ENCODE data around the gene EFNA4.

EFNA4 gene

GRCh38 chr1:155063550-155064110 is at the start of gene EFNA4:
EFNA4 (plus strand) TSS chr1:155063740; CDS start chr1:155063824, 84 bp downstream.
- peak; percentile 87 for DNase-seq

GRCh38 chr1:155014709-155015508 is 48.6 kb upstream of the EFNA4 start:
- no peak for DNase-seq

- DNase-seq, result no peak
These were observed 47.9 kb upstream of the EFNA4 start for GRCh38 chr1:155015527-155016230.

- no peak for DNase-seq
These were observed 47.2 kb upstream of the EFNA4 start for GRCh38 chr1:155016231-155016831.

GRCh38 chr1:155017041-155017945 is 46.2 kb upstream of the EFNA4 start:
- DNase-seq, result peak; percentile 89

- no peak for DNase-seq
These were observed 45.6 kb upstream of the EFNA4 start for GRCh38 chr1:155017946-155018316.

- no peak for DNase-seq
These were observed 44.8 kb upstream of the EFNA4 start for GRCh38 chr1:155018617-155019348.

GRCh38 chr1:155019377-155020245 is 43.9 kb upstream of the EFNA4 start:
- DNase-seq, result no peak

- no peak for DNase-seq
These were observed 41.2 kb upstream of the EFNA4 start for GRCh38 chr1:155022136-155022926.

- peak; percentile 70 for DNase-seq
These were observed 40.7 kb upstream of the EFNA4 start for GRCh38 chr1:155022927-155023236.

- no peak for DNase-seq
These were observed 39.9 kb upstream of the EFNA4 start for GRCh38 chr1:155023627-155024026.

- DNase-seq, result no peak
These were observed 39.2 kb upstream of the EFNA4 start for GRCh38 chr1:155024315-155024714.

GRCh38 chr1:155026154-155026553 is 37.4 kb upstream of the EFNA4 start:
- DNase-seq, result no peak

- DNase-seq, result no peak
These were observed 37.0 kb upstream of the EFNA4 start for GRCh38 chr1:155026588-155026987.

GRCh38 chr1:155029513-155030242 is 33.9 kb upstream of the EFNA4 start:
- DNase-seq, result no peak

- no peak for DNase-seq
These were observed 33.2 kb upstream of the EFNA4 start for GRCh38 chr1:155030243-155030795.

GRCh38 chr1:155030899-155031298 is 32.6 kb upstream of the EFNA4 start:
- DNase-seq, result no peak

- DNase-seq, result no peak
These were observed 30.7 kb upstream of the EFNA4 start for GRCh38 chr1:155032886-155033285.

- no peak for DNase-seq
These were observed 30.0 kb upstream of the EFNA4 start, which contains the start of the genes DCST1 and DCST2 for GRCh38 chr1:155033524-155033923. DCST1 (plus strand) TSS chr1:155033824; CDS start chr1:155034037, 213 bp downstream. DCST2 (minus strand) TSS chr1:155033781; CDS start chr1:155033701, 80 bp downstream.
